CMK (cell line): Measurements from ENCODE around the gene SAP30BP.

Source experiments
- DNase-seq: peaks from one replicate; pipeline ENCODE4 v3.0.0-alpha.2; 2010; ENCODE audit warnings: low read depth

The SAP30BP gene

DNA sequence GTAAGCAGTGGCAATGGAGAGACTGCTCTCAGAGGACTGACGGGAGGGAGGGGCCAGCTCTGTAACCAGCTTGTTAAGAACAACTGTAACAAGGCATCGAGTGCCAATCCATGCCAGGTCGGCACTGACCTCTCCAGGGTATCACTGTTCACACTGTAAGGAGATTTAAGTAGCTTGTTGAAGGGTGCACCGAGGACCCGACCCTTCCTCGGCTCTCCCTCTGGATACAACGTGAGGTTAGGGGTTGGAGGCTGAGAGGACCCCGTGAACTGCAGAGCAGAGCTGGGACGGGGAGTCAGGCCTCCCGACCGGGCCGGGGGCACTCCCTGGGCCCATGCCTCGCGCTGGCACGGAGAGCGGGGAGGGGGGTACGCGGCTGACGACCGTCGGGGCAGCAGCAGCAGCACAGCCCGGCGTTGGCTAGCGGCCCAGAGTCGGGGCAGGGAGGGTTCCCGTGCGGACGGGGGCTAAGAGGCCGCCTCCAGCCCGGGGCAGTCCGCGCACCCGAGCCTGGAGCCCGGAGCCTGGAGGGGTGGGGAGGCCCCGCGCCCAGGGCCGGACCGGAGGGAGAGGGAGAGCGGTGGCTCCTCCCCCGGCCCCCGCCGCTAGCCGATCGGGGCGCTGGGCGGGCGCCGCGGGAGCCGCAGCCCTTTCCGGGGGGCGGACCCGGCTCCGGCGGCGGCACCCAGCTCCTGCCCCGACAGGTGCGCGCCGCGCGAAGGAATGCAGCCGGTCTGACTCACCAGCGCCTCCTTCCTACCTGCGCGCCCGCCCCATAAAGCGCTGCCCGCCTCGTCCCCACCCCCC is 53.7 kb downstream of the SAP30BP start, which contains the start of gene ITGB4:
Gene ITGB4, plus strand, starts transcription at position 804 of the 807 bp plus-strand sequence. CDS start 3,245 bp downstream, outside the sequence.
- DNase-seq = no peak

DNA sequence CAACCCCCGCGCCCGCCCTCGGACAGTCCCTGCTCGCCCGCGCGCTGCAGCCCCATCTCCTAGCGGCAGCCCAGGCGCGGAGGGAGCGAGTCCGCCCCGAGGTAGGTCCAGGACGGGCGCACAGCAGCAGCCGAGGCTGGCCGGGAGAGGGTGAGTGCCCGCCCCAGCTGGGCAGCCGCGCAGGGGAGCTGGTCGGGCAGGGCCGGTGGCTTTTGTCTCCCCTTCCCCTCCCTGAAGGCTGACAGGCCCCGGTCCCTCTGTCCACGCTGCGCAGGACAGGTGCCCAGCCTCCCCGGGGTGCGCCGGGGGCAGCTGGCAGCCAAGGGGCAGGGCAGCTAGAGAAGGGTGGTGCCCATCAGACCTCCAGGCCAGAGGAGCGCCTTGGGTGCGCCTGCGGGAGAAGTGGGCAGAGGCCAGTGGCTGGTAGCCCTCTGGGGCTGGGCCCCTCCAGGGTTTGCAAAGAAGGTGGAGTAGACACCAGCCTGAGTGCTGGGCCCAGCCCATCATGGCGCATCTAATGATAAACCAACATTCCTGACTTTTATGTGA is 54.4 kb downstream of the SAP30BP start:
- no peak for DNase-seq

DNA sequence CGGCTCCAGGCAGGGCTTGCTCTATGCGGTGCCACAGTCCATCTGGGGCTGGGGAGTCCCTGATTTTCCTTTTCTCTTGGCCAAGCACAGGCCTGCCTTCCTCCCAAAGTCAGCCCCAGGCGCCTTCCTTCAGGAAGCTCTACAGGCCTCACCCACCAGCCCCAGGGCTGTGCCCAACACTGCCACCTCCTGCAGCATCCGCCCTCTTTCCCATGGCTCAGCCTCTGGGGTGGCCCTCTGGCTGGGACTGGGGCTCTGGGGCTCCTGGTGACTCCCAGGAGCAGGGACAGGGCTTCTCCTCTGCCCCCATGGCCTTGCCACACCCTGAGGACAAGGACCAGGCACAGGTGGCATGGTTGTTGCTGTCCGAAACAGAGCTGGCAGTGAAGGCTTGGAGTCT is 54.9 kb downstream of the SAP30BP start:
- no peak for DNase-seq

DNA sequence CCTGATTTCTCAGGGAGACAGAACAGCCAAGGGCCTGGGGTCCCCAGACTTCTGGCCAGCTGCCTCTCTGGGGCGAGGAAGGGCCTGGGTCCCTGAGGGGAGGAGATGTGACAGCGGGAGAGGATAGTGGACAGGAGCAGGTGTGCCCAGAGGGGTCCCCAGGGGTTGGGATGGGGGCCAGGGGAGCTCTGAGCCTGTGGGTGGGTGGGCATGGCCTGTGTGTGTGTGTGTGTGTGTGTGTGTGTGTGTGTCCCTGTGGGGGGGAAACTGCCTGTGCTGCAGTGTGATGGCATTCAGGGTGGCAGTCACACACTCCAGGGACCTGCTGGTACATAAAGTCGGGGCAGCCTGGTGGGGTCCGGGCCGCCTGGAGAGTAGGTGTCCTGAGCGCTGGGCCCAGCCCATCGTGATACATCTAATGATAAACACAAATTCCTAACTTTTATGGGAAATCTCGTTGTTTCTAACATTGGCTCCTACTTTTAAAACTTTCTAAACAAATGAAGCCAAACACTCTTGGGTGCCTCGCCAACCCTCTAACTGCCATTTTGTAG is 55.5 kb downstream of the SAP30BP start:
- no peak for DNase-seq

DNA sequence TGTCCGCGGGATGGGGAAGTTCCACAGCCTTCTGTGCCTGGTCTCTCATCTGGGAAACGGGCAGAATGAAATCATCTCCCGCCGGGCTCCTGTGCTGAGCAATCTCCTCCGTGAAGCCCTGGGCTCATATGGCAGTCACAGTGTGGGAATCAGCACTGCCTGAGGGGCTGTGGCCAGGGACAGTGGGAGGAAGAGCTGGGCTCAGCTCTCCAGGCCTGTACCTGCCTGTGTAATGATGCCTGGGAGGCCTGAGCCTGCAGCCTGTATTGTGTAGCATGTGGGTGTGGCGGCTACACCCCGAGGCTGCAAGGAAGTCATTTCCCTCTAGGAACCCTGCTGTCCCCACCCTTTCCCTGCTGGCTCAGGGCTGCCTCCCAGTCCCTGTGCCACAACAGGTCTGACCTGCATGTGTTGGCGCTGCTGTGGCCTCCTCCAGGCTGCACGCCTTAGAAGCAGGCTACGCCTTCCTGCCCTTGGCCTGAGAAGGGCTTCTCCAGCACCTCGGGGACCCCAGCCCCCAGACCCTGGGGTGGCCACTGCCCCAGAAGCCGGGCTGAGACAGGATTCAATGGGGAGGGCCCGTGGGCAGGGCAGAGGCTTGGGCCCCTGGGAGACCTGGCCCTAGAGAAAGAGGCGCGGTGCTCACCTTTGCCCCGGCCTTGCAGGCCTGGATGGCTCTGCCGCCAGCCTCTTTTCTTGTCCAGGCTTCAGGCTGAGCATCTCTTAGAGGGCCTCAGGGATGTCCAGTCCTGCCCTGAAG is 56.2 kb downstream of the SAP30BP start:
- DNase-seq = no peak

DNA sequence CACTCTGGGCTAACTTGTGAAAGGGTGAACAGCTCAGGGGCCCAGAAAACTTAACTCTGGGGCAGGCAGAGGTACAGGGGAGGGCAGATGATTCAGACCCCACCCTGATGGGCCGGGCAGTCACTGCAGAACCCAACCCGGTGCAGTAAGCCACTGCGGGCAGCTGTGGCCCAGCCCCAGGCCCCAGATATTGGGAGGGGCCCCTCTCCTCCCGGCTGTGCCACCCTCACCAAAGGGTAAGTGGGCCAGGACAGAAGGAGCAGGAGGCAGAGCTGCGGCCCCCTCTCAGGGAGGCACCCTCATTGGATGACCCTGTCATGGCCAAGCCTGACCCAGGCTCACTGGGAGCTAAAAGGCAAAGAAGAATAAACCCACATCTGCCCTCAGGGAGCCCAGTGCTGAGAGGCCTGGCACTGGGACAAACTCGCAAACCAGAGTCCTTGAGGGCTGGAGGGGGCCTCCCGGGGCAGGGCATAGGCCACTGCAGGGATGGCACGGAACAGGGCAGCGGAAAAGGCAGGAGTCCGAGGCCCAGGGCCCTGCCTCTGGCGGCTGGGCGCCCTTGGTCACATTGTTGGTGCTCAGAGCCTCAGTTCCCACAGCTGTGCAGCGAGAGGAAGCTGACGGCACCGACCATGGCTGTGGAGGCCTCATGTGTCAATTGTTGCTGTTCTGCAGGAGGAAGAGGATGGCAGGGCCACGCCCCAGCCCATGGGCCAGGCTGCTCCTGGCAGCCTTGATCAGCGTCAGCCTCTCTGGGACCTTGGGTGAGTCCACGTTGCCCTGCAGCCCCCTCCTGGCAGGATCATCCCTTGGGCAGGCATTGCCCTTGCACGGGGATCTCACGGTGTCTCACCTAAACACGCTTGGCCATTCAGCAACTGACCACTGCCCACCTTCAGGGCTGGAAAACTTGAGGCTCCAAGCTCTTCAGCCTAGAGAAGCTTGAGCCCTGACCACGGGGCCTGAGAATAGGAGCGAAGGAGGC is 57.2 kb downstream of the SAP30BP start:
- no peak for DNase-seq

DNA sequence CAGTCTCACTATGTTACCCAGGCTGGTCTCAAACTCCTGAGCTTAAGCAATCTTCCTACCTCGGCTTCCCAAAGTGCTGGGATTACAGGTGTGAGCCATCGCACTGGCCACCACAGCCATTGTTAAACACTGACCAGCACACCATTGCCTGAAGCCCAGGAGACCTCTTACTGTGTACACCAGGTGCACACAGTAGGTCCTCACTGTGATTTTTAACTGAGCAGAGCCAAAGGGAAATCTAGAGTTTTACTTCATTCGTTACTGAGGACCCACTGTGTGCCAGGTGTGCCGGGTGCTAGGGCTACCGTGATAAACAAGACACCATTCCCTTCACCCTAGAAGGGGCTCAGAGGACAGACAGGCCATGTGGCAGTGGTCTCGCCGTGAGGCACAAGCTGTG is 58.4 kb downstream of the SAP30BP start:
- no peak for DNase-seq

DNA sequence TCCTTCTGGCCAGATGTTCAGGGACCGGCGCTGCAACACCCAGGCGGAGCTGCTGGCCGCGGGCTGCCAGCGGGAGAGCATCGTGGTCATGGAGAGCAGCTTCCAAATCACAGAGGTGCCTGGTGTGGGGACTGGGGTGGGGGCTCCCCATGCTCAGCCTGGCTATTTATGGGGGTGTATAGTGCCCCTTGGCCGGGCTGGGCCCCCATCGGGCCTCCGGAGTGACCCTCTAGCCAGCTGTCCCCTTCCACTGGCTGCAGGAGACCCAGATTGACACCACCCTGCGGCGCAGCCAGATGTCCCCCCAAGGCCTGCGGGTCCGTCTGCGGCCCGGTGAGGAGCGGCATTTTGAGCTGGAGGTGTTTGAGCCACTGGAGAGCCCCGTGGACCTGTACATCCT is 60.3 kb downstream of the SAP30BP start:
- DNase-seq = no peak

DNA sequence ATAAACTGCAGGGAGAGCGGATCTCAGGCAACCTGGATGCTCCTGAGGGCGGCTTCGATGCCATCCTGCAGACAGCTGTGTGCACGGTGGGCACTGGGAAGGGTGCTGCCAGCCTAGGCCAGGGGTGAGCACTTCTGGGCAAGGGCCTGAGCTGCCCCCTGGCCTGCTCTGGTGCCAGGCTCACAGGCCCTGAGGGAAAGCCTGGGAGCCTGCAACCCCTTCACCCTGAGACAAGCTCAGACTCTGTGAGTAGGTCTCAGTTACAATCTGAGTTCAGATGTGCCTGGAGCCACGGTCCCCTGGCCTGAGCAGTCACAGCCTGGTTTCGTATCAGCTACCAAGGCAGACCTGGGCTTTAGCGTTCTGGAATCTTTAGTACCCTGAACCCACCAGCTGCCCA is 62.2 kb downstream of the SAP30BP start:
- no peak for DNase-seq

DNA sequence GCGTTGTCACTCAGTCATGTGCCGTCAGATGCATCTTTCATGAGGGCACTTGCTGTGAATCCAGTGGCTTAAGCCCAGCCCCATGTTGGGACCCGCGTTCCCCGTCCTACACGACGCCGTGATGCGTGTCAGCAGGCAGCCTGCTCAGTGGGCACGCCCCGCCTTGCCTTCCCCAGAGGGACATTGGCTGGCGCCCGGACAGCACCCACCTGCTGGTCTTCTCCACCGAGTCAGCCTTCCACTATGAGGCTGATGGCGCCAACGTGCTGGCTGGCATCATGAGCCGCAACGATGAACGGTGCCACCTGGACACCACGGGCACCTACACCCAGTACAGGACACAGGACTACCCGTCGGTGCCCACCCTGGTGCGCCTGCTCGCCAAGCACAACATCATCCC is 62.9 kb downstream of the SAP30BP start:
- DNase-seq = no peak

DNA sequence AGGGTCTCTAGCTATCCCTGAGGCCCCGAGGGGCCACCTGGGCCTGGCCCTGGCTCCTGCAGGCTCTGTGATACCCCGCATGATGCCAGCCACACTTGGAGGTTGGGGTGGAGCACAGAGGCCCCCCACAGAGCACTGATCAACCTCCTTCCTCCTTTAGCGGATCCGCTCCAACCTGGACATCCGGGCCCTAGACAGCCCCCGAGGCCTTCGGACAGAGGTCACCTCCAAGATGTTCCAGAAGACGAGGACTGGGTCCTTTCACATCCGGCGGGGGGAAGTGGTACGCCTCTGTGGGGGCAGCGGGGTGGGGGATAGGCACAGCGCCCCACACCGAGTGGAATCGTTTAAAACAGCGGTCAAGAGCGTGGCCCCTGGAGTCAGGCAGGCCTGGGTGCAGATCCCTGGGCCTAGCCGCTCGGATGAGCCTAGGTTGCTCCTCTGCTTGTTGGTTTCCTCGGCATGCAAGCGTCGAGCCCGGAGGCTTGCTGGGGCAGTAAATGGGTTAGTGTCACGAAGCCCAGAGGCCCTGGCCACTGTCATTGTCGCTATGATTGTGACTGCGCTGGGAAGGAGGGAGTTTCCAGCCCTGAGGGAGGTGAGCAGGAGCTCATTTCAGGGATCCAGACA is 64.1 kb downstream of the SAP30BP start:
- DNase-seq = no peak

DNA sequence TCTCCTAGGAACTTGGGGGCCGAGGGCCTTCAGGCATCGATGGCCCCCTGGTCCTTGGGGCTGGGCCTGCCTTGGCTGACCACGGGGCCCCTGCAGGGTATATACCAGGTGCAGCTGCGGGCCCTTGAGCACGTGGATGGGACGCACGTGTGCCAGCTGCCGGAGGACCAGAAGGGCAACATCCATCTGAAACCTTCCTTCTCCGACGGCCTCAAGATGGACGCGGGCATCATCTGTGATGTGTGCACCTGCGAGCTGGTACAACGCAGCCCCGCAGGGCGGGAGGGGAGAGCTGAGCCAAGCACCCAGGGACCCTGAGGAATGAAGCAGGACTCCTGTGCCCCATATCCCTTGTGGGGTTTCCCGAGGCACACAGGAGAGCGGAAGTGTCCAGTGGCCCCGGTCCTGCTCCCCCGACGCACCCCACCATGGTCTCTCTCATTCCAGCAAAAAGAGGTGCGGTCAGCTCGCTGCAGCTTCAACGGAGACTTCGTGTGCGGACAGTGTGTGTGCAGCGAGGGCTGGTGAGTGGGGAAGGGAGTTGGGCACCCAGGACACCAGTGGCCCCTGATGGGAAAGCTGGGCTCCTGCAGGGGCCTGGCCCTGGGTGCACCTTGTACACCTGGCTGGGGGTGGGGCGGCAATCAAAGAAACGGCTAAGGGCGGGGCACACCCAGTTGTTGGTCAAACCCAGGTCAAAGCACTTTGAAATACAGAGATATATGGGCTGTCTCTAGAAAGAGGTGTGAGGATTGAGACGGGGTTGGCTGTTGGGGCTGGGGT is 64.8 kb downstream of the SAP30BP start:
- no peak for DNase-seq

DNA sequence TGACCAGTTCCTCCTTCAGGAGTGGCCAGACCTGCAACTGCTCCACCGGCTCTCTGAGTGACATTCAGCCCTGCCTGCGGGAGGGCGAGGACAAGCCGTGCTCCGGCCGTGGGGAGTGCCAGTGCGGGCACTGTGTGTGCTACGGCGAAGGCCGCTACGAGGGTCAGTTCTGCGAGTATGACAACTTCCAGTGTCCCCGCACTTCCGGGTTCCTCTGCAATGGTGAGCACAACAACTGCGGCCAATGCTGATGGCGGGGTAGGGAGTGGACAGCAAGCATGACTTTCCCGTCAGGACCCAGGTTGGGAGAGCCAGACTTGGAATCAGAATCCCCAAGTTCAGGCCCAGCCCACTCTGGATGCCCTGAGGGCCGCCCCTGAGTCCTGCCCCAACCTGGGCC is 66.3 kb downstream of the SAP30BP start:
- DNase-seq = no peak

DNA sequence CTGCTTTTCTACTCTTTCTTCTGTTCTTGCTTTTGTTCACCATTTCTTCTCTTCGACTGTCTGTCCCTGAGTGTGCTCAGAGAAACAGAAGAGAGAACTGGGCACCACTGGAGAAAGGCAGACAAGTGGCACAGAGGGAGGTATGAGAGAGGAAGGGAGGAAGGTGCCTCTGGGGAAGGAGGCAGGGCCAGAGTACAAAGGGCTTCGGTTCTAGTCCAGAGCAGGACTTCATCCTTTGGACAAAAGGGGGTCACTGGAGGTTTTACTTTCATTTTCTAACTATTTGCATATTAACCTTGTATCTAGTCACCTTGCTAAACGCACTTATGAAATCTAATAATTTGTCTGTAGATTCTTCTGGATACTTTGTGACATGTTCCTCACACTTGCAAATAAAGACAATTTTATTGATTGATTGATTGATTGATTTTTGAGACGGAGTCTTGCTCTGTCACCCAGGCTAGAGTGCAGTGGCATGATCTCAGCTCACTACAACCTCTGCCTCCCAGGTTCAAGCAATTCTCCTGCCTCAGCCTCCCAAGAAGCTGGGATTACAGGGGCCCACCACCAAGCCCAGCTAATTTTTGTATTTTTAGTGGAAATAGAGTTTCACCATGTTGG is 67.6 kb downstream of the SAP30BP start:
- no peak for DNase-seq

DNA sequence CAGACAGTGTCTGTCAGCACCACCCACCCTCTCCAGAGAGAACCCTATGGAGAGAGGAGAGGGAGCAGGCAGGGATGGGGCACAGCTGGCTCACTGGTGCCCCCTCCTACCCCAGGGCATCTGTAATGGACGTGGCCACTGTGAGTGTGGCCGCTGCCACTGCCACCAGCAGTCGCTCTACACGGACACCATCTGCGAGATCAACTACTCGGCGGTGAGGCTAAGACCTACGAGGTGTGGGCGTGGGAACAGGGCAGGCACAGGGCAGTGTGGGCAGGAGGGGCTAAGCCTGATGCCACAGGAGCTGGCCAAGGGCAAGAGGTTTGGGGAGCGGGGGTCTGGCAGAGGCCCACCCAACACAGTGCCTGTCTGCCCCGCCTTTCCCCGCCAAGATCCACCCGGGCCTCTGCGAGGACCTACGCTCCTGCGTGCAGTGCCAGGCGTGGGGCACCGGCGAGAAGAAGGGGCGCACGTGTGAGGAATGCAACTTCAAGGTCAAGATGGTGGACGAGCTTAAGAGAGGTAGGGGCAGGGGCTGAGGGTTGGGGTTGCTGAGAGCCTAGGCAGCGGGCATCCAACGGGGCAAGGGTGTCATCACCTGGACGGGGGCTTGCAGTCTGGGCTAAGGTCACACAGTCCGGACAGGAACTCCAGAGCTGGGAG is 69.2 kb downstream of the SAP30BP start:
- DNase-seq = no peak

DNA sequence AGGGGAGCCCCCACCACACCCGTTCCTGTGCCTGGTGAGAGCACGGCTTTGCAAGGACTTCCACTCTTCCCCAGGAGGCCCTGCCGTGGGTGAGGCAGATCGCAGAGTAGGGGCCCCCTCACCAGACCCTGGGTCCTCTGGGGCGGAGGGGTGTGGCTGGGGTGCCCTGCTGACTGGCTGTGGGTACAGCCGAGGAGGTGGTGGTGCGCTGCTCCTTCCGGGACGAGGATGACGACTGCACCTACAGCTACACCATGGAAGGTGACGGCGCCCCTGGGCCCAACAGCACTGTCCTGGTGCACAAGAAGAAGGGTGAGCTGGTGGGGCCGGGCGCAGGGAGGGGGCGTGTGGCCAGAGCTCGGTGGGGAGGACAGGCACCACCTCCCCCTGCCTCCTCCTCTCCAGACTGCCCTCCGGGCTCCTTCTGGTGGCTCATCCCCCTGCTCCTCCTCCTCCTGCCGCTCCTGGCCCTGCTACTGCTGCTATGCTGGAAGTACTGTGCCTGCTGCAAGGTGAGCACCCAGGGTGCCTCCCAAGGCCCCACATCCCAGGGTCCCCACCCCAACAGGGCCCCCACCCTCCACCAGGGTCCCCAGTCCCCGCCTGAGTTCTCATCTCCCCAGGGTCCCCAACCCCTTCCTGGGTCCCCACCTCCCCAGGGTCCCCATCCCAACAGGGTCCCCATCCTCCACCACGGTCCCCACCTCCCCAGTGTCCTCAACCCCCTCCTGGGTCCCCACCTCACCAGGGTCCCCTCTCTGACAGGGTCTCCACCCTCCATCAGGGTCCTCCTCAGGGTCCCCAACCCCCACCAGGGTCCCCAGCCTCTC is 70.2 kb downstream of the SAP30BP start:
- no peak for DNase-seq

DNA sequence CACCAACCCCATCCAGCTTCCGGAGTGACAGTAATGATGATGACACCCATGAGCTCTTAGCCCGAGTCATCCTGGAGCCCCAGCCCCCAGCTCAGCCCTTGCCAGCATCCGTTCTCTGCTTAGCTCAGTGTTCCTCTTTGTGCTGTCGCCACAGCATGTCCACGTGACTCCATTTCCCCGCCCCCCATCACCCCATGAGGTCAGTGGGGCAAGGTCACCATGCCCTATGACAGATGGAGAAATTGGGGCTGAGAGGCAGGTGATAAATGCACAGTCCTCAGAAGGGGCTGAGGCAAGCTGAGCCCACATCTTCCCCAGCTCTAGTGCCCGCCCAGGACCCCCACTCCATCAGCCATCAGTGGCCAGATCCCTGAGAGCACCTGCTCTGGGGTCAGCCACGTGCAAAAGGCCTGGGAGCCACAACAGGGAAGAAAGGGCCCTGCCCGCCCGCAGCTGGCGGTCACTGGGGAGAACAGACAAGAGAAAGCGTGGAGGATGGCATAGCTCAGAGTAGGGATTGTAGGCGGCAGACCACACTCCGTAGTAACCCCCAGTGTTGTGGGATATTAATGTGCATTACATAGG is 71.2 kb downstream of the SAP30BP start:
- DNase-seq = peak; percentile 49

DNA sequence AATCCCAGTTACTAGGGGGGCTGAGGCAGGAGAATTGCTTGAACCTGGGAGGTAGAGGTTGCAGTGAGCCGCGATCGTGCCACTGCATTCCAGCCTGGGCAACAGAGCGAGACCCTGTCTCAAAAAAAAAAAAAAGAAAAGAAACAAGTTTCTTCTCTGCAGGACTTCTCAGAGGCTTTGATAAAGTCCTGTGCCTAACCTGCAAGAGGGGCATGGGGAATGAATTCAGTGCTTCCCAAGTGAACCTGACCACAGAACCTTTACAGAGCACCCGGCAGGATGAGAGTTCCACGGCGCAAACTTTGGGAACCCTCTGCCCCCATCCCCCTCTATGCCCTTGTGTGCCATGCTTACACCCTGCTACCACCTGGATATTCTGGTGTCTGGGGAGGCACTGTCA is 72.0 kb downstream of the SAP30BP start:
- DNase-seq = no peak
